H1 (cell line): ENCODE measurements around the gene LEMD2. TPM values are rescaled to one million over a fixed set of nuclear protein-coding genes. Genes with fewer than 3 reads are reported as not detected.

ENCODE experiments used
- CBX5 ChIP-seq: fragments of 300-800, 300-1000 bp; sonication (generic); IDR thresholded peaks from 2 replicates; pipeline ENCODE4 v1.7.1; 2016; ENCODE audit warnings: antibody characterized with exemption, low read length, low read depth
- CBX8 ChIP-seq: fragments of 300-800, 300-1000 bp; sonication (generic); IDR thresholded peaks from 2 replicates; pipeline ENCODE4 v1.7.1; 2016; ENCODE audit warnings: low read depth, low read length, borderline replicate concordance
- EP300 ChIP-seq, 2 experiments: IDR thresholded peaks; 1 replicate in 1 of 2; 2 replicates in 1 of 2; pipeline ENCODE4 v1.6.1; 2011 to 2012; ENCODE audit warnings: low read depth in 2 of 2, low read length in 2 of 2, mild to moderate bottlenecking in 2 of 2, borderline replicate concordance in 1 of 2, inconsistent platforms in 1 of 2, moderate library complexity in 1 of 2
- POU5F1 ChIP-seq: IDR thresholded peaks from 2 replicates; pipeline ENCODE4 v1.6.1; 2011; ENCODE audit warnings: low read depth, mild to moderate bottlenecking, low read length, moderate library complexity
- SP1 ChIP-seq: IDR thresholded peaks from 2 replicates; pipeline ENCODE4 v1.6.1; 2011; ENCODE audit warnings: low read depth, low read length
- TAF7 ChIP-seq: optimal IDR thresholded peaks from 2 replicates; pipeline ENCODE3; 2011; ENCODE audit warnings: low read depth, mild to moderate bottlenecking, inconsistent platforms, low read length, moderate library complexity, borderline replicate concordance
- polyA plus RNA-seq, 7 experiments: library from polyadenylated mRNA; depleted of rRNA in 3 of 7; stranded (reverse) in 5 of 7; unstranded in 2 of 7; fragments of >200 nt in 5 of 7; fragments of 200-250 nt in 2 of 7; gene quantifications; 1 replicate in 5 of 7; 2 replicates in 1 of 7; 4 replicates in 1 of 7; pipeline versions ENCODE4 v1.2.1 to v1.2.3, GENCODE V29; 2011 to 2013; ENCODE audit warnings: missing spikeins in 2 of 7, mixed read lengths in 2 of 7
- total RNA-seq: library from RNA; stranded (reverse); fragmentation: NEBNext Ultra II Directional; extraction: Animal tissue kit (Norgen Biotek cat#: 25700); gene quantifications from 2 replicates; pipeline ENCODE4 v1.2.1, GENCODE V29; 2021
- TF ChIP-seq, protein P1 (sequence below): fragments of 300-600 bp; sonication (generic); IDR thresholded peaks from 2 replicates; pipeline ENCODE4 v1.7.1; 2012; ENCODE audit warnings: low read length, moderate library complexity, mild to moderate bottlenecking, inconsistent platforms; ENCODE audit not compliant: insufficient replicate concordance

The LEMD2 gene
- total and polyA plus RNA-seq, 2 of the 8 experiments (the other 6 are each of a cell fraction or from before 2014, with no cell fraction given): 32.7 to 57.3 TPM

GRCh38 chr6:33723371-33724085 is 65.4 kb downstream of the LEMD2 start (continued):
- TF ChIP-seq, protein P1, sequence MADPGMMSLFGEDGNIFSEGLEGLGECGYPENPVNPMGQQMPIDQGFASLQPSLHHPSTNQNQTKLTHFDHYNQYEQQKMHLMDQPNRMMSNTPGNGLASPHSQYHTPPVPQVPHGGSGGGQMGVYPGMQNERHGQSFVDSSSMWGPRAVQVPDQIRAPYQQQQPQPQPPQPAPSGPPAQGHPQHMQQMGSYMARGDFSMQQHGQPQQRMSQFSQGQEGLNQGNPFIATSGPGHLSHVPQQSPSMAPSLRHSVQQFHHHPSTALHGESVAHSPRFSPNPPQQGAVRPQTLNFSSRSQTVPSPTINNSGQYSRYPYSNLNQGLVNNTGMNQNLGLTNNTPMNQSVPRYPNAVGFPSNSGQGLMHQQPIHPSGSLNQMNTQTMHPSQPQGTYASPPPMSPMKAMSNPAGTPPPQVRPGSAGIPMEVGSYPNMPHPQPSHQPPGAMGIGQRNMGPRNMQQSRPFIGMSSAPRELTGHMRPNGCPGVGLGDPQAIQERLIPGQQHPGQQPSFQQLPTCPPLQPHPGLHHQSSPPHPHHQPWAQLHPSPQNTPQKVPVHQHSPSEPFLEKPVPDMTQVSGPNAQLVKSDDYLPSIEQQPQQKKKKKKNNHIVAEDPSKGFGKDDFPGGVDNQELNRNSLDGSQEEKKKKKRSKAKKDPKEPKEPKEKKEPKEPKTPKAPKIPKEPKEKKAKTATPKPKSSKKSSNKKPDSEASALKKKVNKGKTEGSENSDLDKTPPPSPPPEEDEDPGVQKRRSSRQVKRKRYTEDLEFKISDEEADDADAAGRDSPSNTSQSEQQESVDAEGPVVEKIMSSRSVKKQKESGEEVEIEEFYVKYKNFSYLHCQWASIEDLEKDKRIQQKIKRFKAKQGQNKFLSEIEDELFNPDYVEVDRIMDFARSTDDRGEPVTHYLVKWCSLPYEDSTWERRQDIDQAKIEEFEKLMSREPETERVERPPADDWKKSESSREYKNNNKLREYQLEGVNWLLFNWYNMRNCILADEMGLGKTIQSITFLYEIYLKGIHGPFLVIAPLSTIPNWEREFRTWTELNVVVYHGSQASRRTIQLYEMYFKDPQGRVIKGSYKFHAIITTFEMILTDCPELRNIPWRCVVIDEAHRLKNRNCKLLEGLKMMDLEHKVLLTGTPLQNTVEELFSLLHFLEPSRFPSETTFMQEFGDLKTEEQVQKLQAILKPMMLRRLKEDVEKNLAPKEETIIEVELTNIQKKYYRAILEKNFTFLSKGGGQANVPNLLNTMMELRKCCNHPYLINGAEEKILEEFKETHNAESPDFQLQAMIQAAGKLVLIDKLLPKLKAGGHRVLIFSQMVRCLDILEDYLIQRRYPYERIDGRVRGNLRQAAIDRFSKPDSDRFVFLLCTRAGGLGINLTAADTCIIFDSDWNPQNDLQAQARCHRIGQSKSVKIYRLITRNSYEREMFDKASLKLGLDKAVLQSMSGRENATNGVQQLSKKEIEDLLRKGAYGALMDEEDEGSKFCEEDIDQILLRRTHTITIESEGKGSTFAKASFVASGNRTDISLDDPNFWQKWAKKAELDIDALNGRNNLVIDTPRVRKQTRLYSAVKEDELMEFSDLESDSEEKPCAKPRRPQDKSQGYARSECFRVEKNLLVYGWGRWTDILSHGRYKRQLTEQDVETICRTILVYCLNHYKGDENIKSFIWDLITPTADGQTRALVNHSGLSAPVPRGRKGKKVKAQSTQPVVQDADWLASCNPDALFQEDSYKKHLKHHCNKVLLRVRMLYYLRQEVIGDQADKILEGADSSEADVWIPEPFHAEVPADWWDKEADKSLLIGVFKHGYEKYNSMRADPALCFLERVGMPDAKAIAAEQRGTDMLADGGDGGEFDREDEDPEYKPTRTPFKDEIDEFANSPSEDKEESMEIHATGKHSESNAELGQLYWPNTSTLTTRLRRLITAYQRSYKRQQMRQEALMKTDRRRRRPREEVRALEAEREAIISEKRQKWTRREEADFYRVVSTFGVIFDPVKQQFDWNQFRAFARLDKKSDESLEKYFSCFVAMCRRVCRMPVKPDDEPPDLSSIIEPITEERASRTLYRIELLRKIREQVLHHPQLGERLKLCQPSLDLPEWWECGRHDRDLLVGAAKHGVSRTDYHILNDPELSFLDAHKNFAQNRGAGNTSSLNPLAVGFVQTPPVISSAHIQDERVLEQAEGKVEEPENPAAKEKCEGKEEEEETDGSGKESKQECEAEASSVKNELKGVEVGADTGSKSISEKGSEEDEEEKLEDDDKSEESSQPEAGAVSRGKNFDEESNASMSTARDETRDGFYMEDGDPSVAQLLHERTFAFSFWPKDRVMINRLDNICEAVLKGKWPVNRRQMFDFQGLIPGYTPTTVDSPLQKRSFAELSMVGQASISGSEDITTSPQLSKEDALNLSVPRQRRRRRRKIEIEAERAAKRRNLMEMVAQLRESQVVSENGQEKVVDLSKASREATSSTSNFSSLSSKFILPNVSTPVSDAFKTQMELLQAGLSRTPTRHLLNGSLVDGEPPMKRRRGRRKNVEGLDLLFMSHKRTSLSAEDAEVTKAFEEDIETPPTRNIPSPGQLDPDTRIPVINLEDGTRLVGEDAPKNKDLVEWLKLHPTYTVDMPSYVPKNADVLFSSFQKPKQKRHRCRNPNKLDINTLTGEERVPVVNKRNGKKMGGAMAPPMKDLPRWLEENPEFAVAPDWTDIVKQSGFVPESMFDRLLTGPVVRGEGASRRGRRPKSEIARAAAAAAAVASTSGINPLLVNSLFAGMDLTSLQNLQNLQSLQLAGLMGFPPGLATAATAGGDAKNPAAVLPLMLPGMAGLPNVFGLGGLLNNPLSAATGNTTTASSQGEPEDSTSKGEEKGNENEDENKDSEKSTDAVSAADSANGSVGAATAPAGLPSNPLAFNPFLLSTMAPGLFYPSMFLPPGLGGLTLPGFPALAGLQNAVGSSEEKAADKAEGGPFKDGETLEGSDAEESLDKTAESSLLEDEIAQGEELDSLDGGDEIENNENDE: no peak
- TF ChIP-seq CBX8 (no peak), CBX5 (no peak), TAF7 (no peak), EP300 (IDR thresholded peaks at IDR 0.05; ENCODE audit: borderline replicate concordance in 1 of 2, low read depth in 2 of 2, low read length in 2 of 2) (no peak), POU5F1 (no peak), SP1 (no peak)
